ENCODE measurements around the gene PARM1. TPM values are rescaled to one million over a fixed set of nuclear protein-coding genes. Genes with fewer than 3 reads are reported as not detected.

The PARM1 gene
- total and polyA plus RNA-seq, 5 donors from 2014 or later, result 0.10 to 0.22 TPM; not detected in 3

DNA sequence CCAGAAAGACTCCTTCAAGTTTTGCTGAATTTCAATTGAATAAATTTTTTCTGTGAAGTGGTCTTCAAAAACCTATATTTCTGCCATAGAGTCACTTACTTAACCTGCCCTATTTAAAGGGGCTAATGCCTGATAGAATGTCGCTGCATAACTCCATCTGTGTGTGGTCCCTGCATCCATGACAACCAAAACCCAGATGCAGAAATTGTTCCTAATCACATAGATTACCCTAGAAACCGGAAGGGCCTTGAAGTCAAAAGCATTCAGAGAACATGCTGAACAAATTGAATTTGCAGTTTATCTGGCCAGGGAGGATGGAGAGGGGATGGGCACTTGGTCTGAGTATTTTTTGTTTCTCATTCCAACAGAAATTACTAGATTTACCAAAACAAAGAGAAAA lies 1.5 kb upstream of the PARM1 start:
- Histone ChIP-seq H3K36me3 (ENCODE audit: control insufficient read depth, insufficient read depth, low read length) (no peaks in the 10 kb centered on the region), H3K27ac (ENCODE audit: insufficient read depth, low read length, poor library complexity, severe bottlenecking) (no peak overlapping the region), H3K9me3 (ENCODE audit: control insufficient read depth in 2 of 2, low read length in 2 of 2) (no peaks in the 10 kb centered on the region), H3K27me3 (ENCODE audit: control insufficient read depth, insufficient read depth, low read length) (peaks cover 21% of the 10 kb centered on the region), H3K4me1 (ENCODE audit: control insufficient read depth, insufficient read depth, low read length, poor library complexity, severe bottlenecking) (no peaks in the 10 kb centered on the region), H3K4me3 (ENCODE audit: low read depth, low read length) (no peak overlapping the region)
- no peak overlapping the region for H3K4me3 Mint-ChIP-seq
- DNase-seq (no peak), ATAC-seq (ENCODE audit: low read depth in 2 of 2) (no peak)
- no peaks in the 10 kb centered on the region for H3K36me3 Mint-ChIP-seq
- H3K9me3 Mint-ChIP-seq, result peaks cover 0 to 7% (median 0%) of the 10 kb centered on the region in 7 donors
- peaks cover 0 to 16% (median 0%) of the 10 kb centered on the region in 4 donors for H3K4me1 Mint-ChIP-seq
- H3K27ac Mint-ChIP-seq, result no peak overlapping the region
- H3K27me3 Mint-ChIP-seq, result peaks cover 56% of the 10 kb centered on the region

DNA sequence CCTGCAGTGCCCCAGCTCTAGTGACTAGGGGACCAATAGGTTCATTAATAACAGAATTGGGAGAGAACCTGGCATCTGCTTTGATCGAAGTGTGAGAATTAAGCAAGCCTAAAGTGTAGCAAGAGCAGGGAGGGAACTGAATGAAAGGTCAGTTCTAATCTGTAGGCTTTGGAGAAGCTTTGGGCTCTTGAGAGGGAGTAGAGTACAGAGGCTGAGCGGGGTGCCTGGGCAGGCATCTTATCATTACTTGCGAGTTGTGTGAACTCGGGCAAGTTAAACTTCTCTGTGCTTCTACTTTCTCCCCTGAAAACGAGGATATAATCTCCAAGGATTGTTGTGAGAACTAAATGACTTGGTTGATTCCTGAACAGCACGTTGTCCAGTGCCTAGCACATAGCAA lies 906 bp upstream of the PARM1 start:
- no peak overlapping the region for H3K4me3 ChIP-seq (ENCODE audit: low read depth, low read length)
- Mint-ChIP-seq H3K27ac (no peak overlapping the region), H3K4me3 (no peak overlapping the region), H3K36me3 (no peaks in the 10 kb centered on the region), H3K27me3 (peaks cover 60% of the 10 kb centered on the region), H3K4me1 (peaks cover 0 to 16% (median 0%) of the 10 kb centered on the region in 4 donors), H3K9me3 (peaks cover 0 to 7% (median 0%) of the 10 kb centered on the region in 7 donors)
- DNase-seq (no peak), ATAC-seq (ENCODE audit: low read depth in 2 of 2) (no peak)
- H3K36me3 ChIP-seq (ENCODE audit: control insufficient read depth, insufficient read depth, low read length), result no peaks in the 10 kb centered on the region
- H3K27ac ChIP-seq (ENCODE audit: insufficient read depth, low read length, poor library complexity, severe bottlenecking), result no peak overlapping the region
- peaks cover 21% of the 10 kb centered on the region for H3K27me3 ChIP-seq (ENCODE audit: control insufficient read depth, insufficient read depth, low read length)
- no peaks in the 10 kb centered on the region for H3K4me1 ChIP-seq (ENCODE audit: control insufficient read depth, insufficient read depth, low read length, poor library complexity, severe bottlenecking)
- no peaks in the 10 kb centered on the region for H3K9me3 ChIP-seq (ENCODE audit: control insufficient read depth in 2 of 2, low read length in 2 of 2)

DNA sequence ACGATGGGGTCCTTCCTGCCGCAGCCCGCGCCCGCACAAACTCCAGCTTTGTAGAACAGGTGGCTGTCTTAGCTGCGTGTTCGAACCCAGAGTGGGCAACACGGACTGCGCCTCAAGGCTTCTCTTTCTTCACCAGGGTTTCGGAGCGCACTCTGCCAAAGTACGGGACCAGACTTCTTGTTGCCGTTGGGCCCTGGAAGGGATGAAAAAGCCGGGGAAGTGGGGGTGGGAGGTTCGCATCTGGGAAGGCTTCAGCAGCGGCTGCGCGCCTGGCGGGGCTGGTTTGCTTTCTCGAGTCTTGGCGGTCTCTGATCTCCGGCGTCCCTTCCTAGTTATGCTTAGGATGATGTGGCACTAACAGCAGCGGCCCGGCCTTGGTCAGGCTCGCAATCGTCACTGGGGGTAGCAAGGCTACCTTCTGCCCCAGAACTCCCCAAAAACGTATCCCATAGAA lies 673 bp downstream of the PARM1 start:
- H3K4me3 Mint-ChIP-seq, result peak overlapping the region in 1 of 4 donors; percentile 63
- no peak for ATAC-seq (ENCODE audit: low read depth in 2 of 2)

DNA sequence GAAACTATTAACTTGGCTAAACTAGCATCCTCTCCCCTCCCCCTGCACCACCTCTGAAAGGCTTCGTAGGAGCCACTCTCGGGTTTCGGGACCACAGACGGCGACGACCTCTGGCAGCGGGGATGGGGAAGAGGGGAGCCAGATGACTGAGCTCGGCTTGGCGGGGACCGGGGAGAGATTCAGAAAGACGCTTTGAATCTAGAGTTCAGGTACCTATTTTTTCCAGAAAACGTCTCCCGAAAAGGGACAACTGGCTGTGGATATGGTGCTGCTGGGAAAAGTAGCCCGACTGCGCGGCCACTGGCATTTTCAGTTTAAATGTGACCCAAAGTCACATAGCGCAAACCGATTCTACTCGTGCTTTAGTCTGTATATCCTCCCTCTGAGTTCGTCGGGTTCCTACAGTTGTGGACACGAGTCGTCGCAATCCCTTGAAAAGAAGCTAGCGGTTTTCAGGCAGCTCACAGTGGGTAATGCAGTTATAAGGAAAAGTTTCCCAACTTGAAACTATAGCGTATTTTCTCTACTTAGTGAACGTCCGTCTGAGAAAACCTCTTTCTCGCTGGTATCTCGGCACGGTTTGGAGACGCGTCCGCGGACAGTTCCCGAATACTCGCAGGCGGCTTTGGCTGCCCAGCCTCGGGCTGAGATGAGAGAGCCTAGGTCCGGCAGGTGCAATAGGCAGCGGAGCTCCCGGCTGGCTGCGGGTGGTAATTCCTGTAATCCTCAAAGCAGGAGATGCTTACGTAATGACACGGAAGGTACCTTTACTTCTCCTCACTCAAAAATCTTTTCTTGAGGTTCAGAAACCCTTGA lies 1.3 kb downstream of the PARM1 start:
- Mint-ChIP-seq H3K27me3 (peaks cover 56% of the 10 kb centered on the region), H3K4me1 (peaks cover 0 to 16% (median 0%) of the 10 kb centered on the region in 4 donors), H3K36me3 (no peaks in the 10 kb centered on the region), H3K4me3 (no peak overlapping the region), H3K27ac (no peak overlapping the region), H3K9me3 (peaks cover 0 to 5% (median 0%) of the 10 kb centered on the region in 7 donors)
- H3K4me1 ChIP-seq (ENCODE audit: control insufficient read depth, insufficient read depth, low read length, poor library complexity, severe bottlenecking), result no peaks in the 10 kb centered on the region
- no peak for DNase-seq
- no peaks in the 10 kb centered on the region for H3K36me3 ChIP-seq (ENCODE audit: control insufficient read depth, insufficient read depth, low read length)
- no peaks in the 10 kb centered on the region for H3K9me3 ChIP-seq (ENCODE audit: control insufficient read depth in 2 of 2, low read length in 2 of 2)
- H3K27me3 ChIP-seq (ENCODE audit: control insufficient read depth, insufficient read depth, low read length), result peaks cover 20% of the 10 kb centered on the region
- H3K4me3 ChIP-seq (ENCODE audit: low read depth, low read length), result no peak overlapping the region
- no peak for ATAC-seq (ENCODE audit: low read depth in 2 of 2)
- no peak overlapping the region for H3K27ac ChIP-seq (ENCODE audit: insufficient read depth, low read length, poor library complexity, severe bottlenecking)

More for the DNA sequence above, 673 bp downstream of the PARM1 start:
- H3K27me3 Mint-ChIP-seq, result peaks cover 57% of the 10 kb centered on the region
- Histone ChIP-seq H3K4me1 (ENCODE audit: control insufficient read depth, insufficient read depth, low read length, poor library complexity, severe bottlenecking) (no peaks in the 10 kb centered on the region), H3K36me3 (ENCODE audit: control insufficient read depth, insufficient read depth, low read length) (no peaks in the 10 kb centered on the region), H3K9me3 (ENCODE audit: control insufficient read depth in 2 of 2, low read length in 2 of 2) (no peaks in the 10 kb centered on the region), H3K27me3 (ENCODE audit: control insufficient read depth, insufficient read depth, low read length) (peaks cover 20% of the 10 kb centered on the region), H3K27ac (ENCODE audit: insufficient read depth, low read length, poor library complexity, severe bottlenecking) (no peak overlapping the region), H3K4me3 (ENCODE audit: low read depth, low read length) (no peak overlapping the region)
- H3K4me1 Mint-ChIP-seq, result peaks cover 0 to 16% (median 0%) of the 10 kb centered on the region in 4 donors
- DNase-seq, result no peak
- no peaks in the 10 kb centered on the region for H3K36me3 Mint-ChIP-seq
- H3K9me3 Mint-ChIP-seq, result peaks cover 0 to 5% (median 0%) of the 10 kb centered on the region in 7 donors
- no peak overlapping the region for H3K27ac Mint-ChIP-seq

DNA sequence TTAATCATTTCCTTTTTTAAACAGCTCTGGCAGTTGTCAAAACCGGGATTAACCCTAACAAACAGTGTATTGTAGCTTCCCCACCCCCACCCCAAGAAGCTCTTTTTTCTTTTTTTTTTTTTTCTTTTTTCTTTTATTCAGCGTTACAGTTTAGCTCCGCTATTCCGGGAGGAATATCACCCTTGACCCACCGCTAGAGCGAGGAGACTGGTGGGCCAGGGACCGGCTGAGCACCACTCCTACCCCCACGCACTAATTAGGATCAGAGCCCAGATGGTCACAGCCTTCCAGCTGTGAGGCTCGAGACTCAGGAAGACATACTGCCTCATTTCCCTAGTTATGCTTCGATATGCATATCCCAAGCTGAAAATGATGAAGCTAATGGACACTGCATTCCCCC lies 2.0 kb downstream of the PARM1 start:
- Histone ChIP-seq H3K36me3 (ENCODE audit: control insufficient read depth, insufficient read depth, low read length) (no peaks in the 10 kb centered on the region), H3K4me1 (ENCODE audit: control insufficient read depth, insufficient read depth, low read length, poor library complexity, severe bottlenecking) (no peaks in the 10 kb centered on the region), H3K9me3 (ENCODE audit: control insufficient read depth in 2 of 2, low read length in 2 of 2) (no peaks in the 10 kb centered on the region), H3K27me3 (ENCODE audit: control insufficient read depth, insufficient read depth, low read length) (peaks cover 18% of the 10 kb centered on the region), H3K27ac (ENCODE audit: insufficient read depth, low read length, poor library complexity, severe bottlenecking) (no peak overlapping the region), H3K4me3 (ENCODE audit: low read depth, low read length) (no peak overlapping the region)
- peaks cover 54% of the 10 kb centered on the region for H3K27me3 Mint-ChIP-seq
- no peak overlapping the region for H3K27ac Mint-ChIP-seq
- peaks cover 0 to 16% (median 0%) of the 10 kb centered on the region in 4 donors for H3K4me1 Mint-ChIP-seq
- ATAC-seq (ENCODE audit: low read depth in 2 of 2), result no peak
- no peak for DNase-seq
- no peaks in the 10 kb centered on the region for H3K36me3 Mint-ChIP-seq
- H3K4me3 Mint-ChIP-seq, result no peak overlapping the region
- peaks cover 0 to 5% (median 0%) of the 10 kb centered on the region in 7 donors for H3K9me3 Mint-ChIP-seq

DNA sequence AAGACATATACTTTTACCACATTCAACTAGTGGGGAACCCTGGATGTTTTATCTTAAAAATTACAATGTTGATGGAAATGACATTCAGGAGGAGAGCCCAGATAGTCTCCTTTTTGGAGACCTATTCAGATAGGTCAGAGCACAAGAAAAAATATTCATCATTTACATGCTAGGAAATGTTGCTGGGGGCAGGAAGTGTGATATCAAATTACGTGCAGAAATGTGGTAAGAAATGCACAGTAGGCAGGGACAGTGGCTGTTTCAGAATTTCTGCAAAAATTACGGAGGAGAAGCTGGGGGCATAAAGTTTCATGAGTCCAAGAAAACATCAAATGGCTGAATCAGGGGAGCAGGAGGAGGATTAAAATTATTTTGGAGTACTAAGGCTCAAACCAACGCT lies 8.2 kb downstream of the PARM1 start:
- H3K27ac Mint-ChIP-seq, result no peak overlapping the region
- DNase-seq (no peak), ATAC-seq (ENCODE audit: low read depth in 2 of 2) (no peak)
- H3K36me3 Mint-ChIP-seq, result no peaks in the 10 kb centered on the region
- H3K4me1 Mint-ChIP-seq, result no peaks in the 10 kb centered on the region
- Histone ChIP-seq H3K4me3 (ENCODE audit: low read depth, low read length) (no peak overlapping the region), H3K36me3 (ENCODE audit: control insufficient read depth, insufficient read depth, low read length) (no peaks in the 10 kb centered on the region), H3K27ac (ENCODE audit: insufficient read depth, low read length, poor library complexity, severe bottlenecking) (no peak overlapping the region), H3K9me3 (ENCODE audit: control insufficient read depth in 2 of 2, low read length in 2 of 2) (no peaks in the 10 kb centered on the region), H3K27me3 (ENCODE audit: control insufficient read depth, insufficient read depth, low read length) (no peaks in the 10 kb centered on the region), H3K4me1 (ENCODE audit: control insufficient read depth, insufficient read depth, low read length, poor library complexity, severe bottlenecking) (no peaks in the 10 kb centered on the region)
- H3K9me3 Mint-ChIP-seq, result peaks cover 0 to 4% (median 0%) of the 10 kb centered on the region in 7 donors
- H3K27me3 Mint-ChIP-seq, result peaks cover 5% of the 10 kb centered on the region
- H3K4me3 Mint-ChIP-seq, result no peak overlapping the region

DNA sequence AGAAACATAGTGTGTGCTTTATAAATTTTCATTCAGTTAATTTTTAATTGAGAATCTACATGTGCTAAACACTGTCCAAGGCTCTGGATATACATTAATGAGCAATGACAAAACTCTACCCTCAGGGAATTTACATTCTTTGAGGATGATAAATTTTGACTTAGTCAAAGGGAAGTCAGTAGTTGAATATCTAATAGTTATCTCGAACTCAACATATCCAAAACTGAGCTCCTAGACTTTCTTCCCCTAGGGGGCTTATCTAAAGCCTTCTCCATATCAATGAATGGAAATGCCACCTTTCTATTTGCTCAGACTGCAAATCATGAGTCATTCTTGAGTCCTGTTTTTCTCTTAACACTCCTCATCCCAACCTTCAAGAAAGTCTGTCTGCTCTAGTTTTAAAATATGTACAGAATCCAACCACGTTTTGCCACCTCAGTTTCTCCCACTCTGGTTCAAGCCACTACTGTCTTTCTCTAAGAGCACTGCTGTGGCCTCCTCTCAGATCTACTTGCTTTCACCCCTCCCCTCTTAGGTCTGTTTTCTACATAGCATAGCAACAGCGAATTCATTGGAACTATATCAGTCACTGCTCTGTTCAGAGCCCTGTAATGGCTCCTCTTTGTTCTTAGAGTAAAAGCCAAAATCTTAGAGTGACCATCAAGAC lies 9.5 kb downstream of the PARM1 start:
- no peak for DNase-seq
- Mint-ChIP-seq H3K36me3 (no peaks in the 10 kb centered on the region), H3K27ac (no peak overlapping the region), H3K4me1 (no peaks in the 10 kb centered on the region), H3K4me3 (no peak overlapping the region), H3K9me3 (peaks cover 0 to 4% (median 0%) of the 10 kb centered on the region in 7 donors), H3K27me3 (no peaks in the 10 kb centered on the region)
- H3K4me1 ChIP-seq (ENCODE audit: control insufficient read depth, insufficient read depth, low read length, poor library complexity, severe bottlenecking), result no peaks in the 10 kb centered on the region
- no peaks in the 10 kb centered on the region for H3K27me3 ChIP-seq (ENCODE audit: control insufficient read depth, insufficient read depth, low read length)
- H3K36me3 ChIP-seq (ENCODE audit: control insufficient read depth, insufficient read depth, low read length), result no peaks in the 10 kb centered on the region
- no peak overlapping the region for H3K4me3 ChIP-seq (ENCODE audit: low read depth, low read length)
- no peak overlapping the region for H3K27ac ChIP-seq (ENCODE audit: insufficient read depth, low read length, poor library complexity, severe bottlenecking)
- ATAC-seq (ENCODE audit: low read depth in 2 of 2), result no peak
- H3K9me3 ChIP-seq (ENCODE audit: control insufficient read depth in 2 of 2, low read length in 2 of 2), result no peaks in the 10 kb centered on the region
